NCI-H748 (cell line): ENCODE results near the gene MPDU1.

ENCODE experiments used
- DNase-seq: peaks from one replicate; lab custom pipeline; 2025; ENCODE audit not compliant: unreplicated experiment; lab: John Stamatoyannopoulos, UW

MPDU1 gene

DNA sequence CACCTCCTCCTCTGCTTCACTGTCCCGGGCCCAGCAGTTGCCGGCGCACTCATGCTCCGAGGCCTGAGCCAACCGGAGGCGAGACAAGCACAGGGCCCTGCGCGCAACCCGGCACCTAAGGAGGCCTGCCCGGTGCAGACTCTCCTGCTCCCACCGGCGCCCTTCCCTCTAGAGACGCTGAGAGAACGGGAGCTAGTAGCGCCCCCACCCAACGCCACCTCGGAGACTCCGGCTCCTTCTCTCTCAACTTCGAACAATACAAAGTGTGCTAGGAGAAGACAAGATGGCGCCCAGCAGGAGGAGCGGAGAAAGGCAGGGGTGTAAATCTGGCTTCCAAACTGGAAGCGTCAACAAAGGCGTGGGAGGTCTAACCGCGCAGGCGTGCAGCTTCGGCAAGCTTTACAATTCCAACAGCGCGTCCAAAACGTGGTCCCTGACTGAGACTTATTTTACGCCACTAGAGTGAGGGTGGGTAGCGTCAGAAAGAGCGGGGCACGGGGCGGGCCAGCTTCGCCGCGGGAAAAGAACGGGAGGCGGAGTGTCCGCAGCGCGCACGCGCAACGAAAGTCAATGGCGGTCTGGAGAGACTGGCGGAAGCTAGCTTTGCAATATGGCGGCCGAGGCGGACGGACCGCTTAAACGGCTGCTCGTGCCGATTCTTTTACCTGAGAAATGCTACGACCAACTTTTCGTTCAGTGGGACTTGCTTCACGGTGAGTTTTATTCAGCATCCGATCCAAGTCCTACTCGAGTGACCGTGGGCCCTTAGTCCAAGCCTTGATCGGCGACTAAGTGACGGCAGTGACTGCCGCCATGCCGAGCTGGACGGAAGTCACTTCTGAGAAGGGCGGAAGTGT, at the start of gene MPDU1:
Gene MPDU1 (plus strand): TSS at position 600 of the 857 bp plus-strand sequence. CDS start 11 bp downstream, at position 611.
- peak; percentile 99 for DNase-seq

DNA sequence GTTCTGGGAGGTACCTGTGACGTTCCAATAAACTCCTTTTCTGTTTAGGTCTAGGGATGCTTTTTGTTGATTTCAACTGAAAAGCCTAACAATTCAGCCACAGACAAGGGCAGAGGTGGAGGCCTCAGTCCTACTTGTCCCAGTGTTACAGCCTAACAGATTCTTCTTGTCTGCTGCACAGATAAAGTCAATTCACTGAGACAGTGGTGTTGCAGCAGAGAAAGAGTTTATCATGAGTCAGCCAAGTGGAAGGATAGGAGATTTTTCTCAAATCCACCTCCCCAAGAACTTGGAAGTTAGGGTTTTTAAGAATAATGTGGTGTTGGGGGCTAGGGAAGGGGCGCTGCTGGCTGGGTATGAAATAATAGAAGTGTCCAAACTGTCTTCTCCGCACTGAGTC, 45.6 kb upstream of the MPDU1 start:
- no peak for DNase-seq

GRCh38 chr17:7538891-7539545, 44.6 kb upstream of the MPDU1 start:
- DNase-seq, result no peak

- DNase-seq, result no peak
Observed at GRCh38 chr17:7541074-7541621, 42.5 kb upstream of the MPDU1 start.

DNA sequence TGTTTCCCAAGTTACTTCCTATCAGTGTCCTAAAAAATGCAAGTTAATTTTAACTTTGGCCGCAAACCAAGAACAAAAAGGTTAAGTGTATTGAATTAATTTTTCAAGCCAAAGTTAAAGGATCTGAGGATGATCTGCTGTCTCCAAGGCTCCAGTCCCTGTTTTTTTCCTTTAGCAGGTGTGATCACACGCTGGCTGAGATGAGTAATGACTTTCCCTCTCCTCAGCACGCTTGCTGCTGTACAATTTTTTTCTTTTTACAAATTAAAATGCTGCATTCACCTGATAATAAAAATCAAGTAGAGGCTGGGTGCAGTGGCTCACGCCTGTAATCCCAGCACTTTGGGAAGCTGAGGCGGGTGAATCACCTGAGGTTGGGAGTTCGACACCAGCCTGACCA, 38.7 kb upstream of the MPDU1 start:
- no peak for DNase-seq

DNA sequence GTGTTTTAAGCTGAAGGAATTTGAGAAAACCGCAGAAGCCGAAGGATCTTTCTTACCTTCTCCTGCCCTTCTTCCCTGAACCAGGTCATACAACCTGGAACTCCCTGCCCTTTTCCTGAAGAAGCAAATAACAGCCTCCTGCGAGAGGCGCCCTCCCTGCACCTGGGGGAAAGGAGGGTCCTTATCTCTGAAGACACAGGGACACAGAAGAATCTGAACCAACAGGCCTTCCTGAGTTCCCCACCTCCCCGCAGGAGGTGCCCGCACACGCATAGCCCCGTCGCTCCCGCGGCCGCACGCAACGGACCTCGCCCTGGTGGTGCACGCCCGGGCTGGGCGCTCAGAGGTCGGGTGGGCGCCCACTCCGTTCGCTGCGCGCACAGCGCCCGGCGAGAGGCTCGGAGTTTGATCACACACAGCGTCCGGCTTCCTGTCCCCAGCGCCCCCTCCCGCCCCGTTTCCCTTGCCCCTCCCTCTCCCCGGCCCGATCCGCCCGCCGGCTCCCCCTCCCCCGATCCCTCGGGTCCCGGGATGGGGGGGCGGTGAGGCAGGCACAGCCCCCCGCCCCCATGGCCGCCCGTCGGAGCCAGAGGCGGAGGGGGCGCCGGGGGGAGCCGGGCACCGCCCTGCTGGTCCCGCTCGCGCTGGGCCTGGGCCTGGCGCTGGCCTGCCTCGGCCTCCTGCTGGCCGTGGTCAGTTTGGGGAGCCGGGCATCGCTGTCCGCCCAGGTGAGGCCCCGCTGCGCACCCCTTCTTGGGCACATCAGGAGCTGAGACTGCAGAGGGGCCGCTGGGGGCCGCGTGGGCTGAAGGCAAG, 34.9 kb upstream of the MPDU1 start, which contains the start of gene TNFSF12:
Gene TNFSF12 (plus strand): TSS at position 474 of the 816 bp plus-strand sequence. CDS start 96 bp downstream, at position 570.
- peak; percentile 44 for DNase-seq

DNA sequence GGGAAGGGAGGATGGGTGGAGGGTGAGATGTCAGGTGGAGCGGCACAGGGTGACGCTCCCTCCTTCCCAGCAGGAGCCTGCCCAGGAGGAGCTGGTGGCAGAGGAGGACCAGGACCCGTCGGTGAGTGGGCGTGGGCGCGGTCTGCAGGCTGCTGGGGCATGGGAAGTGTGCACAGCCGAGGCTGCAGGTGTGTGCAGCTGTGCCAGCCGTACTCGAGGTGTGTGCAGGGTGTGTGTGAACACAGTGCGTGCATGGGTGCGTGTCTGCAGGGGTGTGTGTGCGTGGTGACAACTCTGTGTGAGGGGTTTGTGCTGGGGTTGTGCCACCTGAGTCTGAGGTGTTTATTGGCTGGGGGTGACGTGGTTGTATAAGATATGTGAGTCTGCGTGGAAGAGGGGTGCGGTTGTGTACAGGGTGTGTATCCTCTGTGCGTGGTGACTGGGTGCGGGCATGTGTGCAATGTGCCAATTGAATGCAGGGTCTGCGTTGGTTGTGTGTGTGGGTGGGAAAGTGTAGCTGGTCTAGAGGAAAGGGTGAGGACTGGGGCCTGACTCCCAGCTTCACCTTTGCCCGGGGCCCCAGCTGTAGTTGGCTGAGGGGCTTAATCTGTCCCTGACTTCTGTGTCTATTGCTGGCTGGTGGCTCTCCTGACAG, 34.1 kb upstream of the MPDU1 start:
- DNase-seq, result no peak

DNA sequence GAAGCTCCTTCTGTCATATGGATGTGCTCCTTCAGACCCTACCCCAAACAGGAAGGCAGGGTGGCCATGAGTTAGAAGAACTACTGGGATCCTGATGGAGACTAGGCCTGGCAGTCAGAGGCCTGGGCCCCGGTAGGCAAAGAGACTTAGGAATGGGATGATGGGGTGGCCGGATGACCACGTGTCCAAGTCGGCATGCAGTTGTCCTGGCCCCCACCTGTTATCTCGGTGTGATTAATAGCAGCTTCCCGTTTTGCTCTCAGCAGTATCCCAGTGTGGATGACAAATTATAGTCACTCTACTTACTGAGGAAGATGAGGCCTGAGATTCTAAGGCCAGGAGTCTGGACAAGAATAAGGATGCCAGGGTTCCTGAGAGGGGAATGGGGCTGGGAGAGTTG, 33.3 kb upstream of the MPDU1 start:
- no peak for DNase-seq

GRCh38 chr17:7551396-7551795, 32.3 kb upstream of the MPDU1 start:
- DNase-seq, result no peak

GRCh38 chr17:7552621-7553051, 31.0 kb upstream of the MPDU1 start:
- DNase-seq, result no peak

DNA sequence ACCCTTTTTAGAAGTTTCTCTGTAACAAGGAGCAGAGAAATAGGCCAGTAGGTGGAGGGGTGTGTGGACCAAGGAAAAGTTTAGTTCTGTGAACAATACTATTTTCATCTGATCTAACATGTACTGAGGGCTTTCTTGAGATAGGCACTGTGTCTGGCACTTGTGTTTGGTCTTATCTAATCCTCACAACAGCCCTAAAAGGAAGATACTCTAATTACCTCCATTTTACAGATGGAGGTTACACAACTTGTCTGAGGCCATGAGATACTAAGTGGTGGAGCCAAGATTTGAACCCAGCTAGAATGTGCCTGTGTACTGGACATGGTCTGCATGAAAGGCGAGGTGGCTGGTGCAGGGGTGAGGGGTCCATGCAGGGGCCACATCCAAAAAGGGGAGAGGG, 30.3 kb upstream of the MPDU1 start:
- DNase-seq, result no peak

GRCh38 chr17:7555320-7555948, 28.2 kb upstream of the MPDU1 start:
- no peak for DNase-seq

DNA sequence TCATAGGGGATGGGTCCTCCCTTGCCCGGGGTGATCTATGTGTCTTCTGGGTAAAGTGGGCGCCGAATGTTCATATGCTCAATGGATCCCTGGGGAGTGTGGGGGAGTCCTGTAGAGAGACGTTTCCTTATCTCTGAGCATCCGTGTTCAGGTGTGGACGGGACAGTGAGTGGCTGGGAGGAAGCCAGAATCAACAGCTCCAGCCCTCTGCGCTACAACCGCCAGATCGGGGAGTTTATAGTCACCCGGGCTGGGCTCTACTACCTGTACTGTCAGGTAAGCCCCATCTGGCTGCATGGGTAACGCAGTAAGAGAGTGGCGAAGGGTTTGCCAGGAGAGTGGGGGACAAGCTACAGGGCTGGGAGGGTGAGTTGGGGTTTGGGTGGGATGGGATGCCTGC, 27.0 kb upstream of the MPDU1 start:
- DNase-seq, result no peak

DNA sequence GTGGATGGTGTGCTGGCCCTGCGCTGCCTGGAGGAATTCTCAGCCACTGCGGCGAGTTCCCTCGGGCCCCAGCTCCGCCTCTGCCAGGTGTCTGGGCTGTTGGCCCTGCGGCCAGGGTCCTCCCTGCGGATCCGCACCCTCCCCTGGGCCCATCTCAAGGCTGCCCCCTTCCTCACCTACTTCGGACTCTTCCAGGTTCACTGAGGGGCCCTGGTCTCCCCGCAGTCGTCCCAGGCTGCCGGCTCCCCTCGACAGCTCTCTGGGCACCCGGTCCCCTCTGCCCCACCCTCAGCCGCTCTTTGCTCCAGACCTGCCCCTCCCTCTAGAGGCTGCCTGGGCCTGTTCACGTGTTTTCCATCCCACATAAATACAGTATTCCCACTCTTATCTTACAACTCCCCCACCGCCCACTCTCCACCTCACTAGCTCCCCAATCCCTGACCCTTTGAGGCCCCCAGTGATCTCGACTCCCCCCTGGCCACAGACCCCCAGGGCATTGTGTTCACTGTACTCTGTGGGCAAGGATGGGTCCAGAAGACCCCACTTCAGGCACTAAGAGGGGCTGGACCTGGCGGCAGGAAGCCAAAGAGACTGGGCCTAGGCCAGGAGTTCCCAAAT, 26.4 kb upstream of the MPDU1 start:
- DNase-seq, result no peak

GRCh38 chr17:7557775-7558543, 25.7 kb upstream of the MPDU1 start:
- DNase-seq, result no peak

- DNase-seq, result no peak
Observed at GRCh38 chr17:7558544-7559319, 24.9 kb upstream of the MPDU1 start, which contains the start of gene TNFSF13. TSS of gene TNFSF13 (plus strand) at chr17:7558750. CDS start at chr17:7559040, 290 bp downstream.

DNA sequence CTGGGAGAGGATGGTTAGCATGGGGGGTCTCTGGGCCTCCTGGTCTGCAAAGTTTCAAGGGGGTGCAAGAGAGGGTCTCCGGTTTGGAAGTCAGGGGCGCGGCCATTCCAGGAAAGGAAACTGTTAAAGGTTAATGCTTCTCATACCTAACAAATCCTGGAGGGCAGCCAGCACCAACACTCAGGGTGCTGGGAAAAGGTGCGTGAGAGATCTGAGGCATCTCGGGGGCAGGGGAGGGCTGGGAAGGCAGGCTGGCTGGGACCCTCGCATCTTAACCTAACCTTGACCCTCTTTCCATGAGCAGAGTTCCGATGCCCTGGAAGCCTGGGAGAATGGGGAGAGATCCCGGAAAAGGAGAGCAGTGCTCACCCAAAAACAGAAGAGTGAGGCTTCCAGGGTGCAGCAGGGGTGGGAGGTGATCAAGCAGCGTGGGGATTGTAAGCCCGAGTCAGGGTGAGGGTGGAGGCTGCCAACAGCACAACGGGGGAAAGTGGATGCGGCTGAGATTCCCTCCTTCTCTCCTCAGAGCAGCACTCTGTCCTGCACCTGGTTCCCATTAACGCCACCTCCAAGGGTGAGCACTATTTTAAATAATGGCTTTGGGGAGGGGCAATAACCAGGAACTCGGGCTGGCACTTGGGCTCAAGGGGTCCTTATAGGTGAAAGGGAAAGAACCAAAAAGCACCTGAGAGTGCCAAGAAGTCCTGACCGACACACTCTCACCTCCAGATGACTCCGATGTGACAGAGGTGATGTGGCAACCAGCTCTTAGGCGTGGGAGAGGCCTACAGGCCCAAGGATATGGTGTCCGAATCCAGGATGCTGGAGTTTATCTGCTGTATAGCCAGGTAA, 24.1 kb upstream of the MPDU1 start:
- DNase-seq, result no peak
